Inferior parietal cortex (tissue), 1 donor: ENCODE data around the gene PHF23.

Source experiments
- DNase-seq: peaks from one replicate; pipeline ENCODE4 v3.0.0-alpha.2; 2016; ENCODE audit errors: extremely low spot score

The PHF23 gene

DNA sequence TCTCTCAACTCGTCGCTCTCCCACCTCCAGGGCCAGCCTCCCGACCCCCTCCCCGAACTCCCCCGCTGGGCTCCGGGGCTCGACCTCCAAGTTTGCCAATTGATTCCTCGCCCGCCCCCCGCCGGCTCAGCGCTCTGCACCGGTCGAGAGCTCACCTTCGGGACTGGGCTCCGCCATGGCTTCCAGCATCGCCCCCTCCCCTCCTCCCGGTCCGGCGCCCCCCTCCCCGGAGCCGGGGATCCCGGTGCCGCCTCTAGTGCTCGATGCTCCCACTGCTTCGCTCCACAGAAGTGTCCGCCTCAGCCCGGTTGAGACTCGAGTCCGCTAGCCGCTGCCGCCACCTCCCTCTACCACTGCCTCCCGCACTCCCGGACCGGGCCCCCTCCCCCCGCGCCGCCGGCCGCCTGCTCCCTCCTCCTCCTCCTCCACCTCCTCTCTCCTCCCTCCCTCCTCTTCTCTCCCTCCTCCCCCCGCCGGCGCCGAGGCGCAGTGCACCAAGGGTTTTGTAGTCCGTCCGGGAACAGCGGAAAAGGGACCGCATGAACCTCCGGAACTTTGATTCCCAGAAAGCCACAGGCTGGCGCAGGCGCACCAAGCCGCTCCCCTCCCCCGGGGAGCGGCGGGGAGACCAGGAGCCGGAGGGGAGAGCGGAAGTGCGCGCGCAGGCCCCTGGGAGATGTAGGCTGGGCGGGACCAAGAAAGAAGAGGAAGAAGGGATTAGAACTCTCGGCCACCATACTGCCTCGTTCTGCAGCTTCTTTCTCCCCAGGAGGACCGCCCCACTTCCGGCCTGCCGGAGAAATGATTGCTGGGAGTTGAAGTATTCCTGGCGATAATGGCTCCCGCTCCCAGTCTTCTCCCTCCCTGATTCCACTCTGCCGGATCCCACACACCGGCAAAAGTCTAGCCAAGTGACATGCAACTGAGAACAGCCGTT lies at the start of gene PHF23:
Gene PHF23 (minus strand): TSS at position 367 of the 937 bp plus-strand sequence. CDS start 178 bp downstream, at position 189.
- DNase-seq: peak; percentile 99

DNA sequence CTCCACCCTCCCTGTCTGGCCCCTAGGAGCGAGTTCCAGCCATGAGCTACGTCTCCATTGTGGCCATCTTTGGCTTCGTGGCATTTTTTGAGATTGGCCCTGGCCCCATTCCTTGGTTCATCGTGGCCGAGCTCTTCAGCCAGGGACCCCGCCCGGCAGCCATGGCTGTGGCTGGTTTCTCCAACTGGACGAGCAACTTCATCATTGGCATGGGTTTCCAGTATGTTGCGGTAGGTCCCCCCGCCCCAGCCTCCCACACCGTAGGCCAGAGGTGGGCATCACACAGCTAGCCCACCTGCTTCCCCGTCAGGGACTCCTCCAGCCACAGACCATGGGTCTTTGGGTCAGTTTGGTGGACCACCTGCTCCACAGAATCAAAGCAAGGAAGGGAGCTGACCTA lies 46.4 kb upstream of the PHF23 start:
- no peak for DNase-seq

DNA sequence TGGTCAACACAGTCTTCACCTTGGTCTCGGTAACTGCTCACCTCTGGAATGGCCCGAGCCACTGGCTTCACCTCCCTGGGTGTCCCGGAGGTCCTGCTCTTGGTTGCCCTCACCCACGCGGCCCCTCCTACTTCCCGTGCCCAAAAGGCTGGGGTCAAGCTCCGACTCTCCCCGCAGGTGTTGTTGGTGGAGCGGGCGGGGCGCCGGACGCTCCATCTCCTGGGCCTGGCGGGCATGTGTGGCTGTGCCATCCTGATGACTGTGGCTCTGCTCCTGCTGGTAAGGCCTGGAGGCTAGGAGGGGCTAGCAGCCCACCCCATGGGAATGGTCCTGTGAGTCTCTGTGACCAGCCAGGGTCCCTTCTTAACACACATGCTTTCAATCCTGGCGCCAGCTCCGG lies 45.7 kb upstream of the PHF23 start:
- no peak for DNase-seq

DNA sequence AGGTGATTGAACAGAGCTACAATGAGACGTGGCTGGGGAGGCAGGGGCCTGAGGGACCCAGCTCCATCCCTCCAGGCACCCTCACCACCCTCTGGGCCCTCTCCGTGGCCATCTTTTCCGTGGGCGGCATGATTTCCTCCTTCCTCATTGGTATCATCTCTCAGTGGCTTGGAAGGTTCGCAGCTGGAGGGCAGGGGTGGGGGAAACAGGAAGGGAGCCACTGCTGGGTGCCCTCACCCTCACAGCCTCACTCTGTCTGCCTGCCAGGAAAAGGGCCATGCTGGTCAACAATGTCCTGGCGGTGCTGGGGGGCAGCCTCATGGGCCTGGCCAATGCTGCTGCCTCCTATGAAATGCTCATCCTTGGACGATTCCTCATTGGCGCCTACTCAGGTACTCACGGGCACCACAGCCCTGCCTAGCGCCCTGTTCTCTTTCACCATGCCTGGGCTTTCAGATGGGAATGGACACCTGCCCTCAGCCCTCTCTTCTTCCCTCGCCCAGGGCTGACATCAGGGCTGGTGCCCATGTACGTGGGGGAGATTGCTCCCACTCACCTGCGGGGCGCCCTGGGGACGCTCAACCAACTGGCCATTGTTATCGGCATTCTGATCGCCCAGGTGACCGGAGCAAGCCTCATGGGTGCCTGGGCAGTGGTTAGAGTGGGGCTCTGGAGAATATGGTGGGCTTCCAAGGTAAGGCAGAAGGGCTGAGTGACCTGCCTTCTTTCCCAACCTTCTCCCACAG lies 44.4 kb upstream of the PHF23 start:
- DNase-seq: no peak

DNA sequence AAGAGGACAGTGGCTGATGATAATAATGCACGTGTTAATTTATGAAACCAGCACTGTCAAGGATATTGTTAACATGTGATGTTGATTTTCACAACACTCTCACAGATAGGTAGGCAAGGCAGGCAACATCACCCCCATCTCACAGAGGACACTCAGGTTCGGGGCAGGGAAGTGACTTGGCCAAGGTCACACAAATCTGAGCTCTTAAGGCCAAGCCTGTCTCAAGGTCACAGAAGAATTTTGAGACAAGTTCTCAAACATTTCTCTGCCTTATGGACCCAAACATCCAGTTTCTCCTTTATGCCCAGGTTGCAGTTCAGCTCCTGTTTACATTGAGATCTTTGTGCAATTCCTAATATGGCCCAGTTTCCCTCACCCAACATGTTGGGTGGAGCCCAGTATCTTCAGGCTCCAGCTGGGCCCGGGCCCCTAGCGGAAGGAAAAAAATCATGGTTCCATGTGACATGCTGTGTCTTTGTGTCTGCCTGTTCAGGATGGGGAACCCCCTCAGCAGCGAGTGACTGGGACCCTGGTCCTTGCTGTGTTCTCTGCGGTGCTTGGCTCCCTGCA lies 43.6 kb upstream of the PHF23 start:
- DNase-seq: no peak

DNA sequence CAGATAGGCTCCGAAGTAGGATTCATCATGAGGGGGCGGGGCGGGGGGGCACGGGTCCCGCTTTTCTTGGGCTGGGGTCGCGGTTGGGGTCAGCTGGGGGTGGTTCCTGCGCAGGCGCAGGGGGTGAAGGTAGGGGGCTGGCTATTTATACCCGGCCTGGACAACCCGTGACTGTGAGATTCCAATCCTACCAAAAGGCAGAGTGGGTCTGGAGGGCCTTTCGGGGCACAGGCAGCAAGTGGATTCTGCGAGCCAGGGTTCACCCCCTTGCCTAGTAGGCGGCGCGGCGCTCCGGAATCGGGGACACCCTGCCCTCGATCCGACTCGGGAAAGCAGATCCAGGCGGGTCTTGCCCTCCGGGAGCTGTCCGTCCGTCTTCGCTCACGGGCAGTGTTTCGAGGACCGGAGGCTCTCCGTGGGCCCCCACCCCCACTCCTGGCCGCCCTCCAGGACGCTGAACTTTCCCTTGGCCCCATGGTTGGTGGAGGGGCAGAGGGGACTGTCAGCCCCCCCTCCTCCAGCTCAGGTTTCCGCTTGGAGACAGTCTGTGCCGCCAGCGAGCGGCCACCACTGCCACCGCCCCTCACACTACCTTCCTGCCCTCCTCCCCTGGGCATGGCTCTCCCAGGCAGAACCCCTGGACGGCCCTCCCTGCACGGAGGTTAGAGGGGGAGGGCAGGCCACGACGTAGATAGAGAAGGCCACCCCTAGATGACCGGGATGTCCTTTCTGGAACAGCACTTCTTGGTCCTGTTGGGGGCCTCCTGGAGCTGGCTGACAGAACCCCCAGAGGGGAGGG lies 42.9 kb upstream of the PHF23 start:
- no peak for DNase-seq

DNA sequence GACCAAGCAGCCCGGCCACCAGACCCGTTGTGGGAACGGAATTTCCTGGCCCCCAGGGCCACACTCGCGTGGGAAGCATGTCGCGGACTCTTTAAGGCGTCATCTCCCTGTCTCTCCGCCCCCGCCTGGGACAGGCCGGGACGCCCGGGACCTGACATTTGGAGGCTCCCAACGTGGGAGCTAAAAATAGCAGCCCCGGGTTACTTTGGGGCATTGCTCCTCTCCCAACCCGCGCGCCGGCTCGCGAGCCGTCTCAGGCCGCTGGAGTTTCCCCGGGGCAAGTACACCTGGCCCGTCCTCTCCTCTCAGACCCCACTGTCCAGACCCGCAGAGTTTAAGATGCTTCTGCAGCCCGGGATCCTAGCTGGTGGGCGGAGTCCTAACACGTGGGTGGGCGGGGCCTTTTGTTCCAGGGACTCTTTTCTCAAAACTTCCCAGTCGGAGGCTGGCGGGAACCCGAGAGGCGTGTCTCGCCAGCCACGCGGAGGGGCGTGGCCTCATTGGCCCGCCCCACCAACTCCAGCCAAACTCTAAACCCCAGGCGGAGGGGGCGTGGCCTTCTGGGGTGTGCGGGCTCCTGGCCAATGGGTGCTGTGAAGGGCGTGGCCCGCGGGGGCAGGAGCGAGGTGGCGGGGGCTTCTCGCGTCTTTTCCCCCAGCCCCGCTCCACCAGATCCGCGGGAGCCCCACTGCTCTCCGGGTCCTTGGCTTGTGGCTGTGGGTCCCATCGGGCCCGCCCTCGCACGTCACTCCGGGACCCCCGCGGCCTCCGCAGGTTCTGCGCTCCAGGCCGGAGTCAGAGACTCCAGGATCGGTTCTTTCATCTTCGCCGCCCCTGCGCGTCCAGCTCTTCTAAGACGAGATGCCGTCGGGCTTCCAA lies 42.1 kb upstream of the PHF23 start, which contains the start of gene SLC2A4:
Gene SLC2A4 (plus strand): TSS at position 645 of the 879 bp plus-strand sequence. CDS start 217 bp downstream, at position 862.
- peak; percentile 66 for DNase-seq

DNA sequence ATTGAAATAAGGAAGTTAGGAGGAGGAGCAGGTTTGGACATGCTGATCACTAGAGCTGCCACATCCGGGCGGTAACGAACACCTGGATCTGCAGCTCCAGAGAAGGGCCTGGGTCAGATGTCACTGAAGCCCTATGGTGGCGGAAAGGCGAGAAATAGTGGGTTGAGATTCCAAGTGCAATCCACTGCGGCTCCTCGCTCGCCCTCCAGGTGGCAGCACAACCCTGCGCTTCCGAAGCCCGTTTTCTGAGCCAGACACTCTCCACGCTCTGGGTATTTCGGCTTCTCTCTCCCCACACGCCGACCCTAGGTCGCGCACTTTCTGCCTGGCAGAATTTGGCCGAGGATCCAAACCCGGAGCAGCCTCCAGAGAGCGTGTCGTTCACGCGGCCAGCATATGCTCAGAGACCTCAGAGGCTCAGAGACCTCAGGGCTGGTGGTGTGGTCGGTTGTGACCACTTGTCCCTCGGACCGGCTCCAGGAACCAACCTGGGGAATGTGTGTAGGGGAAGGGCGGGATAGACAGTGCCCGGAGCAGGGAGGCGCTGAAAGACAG lies 41.3 kb upstream of the PHF23 start:
- peak; percentile 84 for DNase-seq

DNA sequence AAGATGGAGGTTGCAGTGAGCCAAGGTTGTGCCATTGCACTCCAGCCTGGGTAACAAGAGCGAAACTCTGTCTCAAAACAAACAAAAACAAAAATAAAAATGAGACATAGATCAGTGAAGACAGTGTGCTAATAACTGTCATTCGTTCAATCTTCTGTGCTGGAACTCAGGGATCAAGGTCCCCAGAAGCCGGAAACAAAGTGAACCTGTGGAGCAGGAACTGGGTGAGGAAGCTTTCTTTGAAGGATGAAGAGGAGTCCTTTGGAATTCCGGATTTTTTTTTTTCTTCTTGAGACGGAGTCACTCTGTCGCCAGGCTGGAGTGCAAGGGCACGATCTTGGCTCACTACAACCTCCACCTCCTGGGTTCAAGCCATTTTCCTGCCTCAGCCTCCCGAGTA lies 40.2 kb upstream of the PHF23 start:
- DNase-seq: no peak

DNA sequence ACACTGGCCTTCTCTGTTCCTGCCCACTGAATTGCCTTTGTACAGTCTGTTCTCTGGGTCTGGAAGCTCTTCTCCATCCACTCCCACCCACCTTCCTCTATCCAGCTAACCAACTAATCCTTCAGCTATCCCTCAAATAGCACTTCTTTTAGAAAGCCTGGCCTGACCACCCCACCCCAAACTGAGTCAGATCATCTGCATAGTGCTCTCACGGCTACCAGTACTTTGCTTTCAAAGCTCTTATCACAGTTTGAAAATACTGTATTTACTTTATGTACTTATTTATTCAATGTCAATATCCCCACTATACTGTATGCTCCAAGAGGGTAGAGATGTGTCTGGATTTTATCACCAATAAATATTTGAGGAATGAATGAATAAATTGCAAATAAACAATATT lies 27.5 kb upstream of the PHF23 start:
- no peak for DNase-seq

DNA sequence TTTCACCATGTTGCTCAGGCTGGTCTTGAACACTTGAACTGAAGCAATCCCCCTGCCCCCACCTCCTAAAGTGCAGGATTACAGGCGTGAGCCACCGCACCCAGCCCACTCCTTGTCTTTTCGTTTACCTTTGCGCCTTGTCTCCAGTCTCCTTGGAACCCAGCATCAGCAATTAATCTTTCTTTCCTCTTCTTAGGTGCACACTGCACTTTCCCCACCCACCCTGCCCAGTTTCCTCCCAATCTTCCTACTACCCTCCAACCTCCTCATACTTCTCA lies 24.5 kb upstream of the PHF23 start:
- DNase-seq: no peak

DNA sequence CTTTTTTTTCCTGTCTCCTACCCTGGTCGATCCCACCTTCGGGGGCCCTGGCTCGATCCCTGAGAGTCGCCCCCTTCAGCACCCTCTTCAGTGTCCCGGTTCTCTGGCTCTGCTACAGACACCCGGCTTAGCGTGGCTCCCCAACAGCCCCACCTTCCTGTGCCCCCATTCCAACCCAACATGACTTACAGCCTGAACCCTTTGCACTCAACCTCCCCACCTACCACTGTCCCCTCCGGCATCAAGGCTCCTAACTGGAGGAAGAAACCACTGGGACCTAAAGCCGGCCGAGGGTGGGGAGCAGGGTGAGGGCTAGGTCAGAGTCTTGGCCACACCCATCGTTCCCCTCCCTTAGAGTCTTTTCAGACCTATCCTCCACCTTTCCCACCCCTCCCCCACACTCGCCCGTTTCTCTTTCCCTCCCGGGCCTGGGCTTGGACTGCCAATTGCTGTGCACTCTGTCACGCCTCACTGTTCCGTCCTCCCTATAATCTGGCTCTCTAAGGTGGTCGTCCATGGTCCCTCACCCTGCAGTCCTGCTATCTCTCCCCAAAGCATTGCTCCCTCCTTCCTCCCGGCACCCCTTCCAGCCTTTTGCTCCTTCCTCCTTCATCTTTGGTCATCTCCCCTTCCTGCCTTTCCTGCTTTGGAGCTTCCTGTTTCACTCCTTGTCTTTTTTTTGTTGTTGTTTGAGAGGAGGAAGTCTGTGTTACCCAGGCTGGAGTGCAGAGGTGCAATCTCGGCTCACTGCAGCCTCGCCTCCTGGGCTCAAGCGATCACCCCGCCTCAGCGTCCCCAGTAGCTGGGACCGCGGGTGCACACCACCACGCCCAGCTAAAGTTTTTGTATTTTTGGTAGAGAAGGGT lies 23.9 kb upstream of the PHF23 start:
- DNase-seq: no peak

DNA sequence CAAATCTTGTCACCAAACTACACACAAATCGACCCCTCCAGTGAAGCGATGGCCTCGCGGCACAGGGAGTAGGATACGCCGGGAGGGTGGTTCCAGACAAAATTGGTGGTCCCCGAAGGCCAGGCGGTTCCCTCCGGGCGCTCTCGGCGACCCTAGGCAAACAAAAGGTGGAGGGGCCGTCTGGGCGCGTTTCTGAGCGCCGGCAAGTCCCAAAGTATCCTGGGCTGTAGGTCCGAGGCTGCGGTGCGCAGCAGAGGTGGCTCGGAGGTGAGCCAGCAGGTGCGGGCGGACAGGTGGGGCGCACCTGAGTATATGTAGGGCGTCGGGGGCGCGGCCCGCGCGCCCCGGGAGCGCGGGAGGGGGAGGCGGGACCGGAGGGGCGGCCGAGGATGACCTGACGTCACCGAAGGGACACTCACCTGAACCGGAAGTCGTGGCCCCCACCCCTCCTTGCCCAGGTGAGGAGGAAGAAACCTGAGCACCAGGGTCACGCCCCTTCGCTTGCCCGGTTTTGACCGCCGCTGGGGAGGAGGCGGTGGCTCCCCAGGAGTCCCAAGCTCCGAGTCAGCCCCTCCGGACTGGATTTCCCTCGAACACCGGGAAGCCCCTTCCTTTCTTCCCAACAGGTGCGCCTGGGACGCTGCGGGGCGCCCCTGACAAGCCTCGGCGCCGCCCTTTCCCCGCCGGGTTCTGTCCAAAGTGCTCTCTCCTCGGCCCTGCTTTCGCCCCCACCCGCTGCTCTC lies 23.1 kb upstream of the PHF23 start, which contains the start of gene CLDN7:
Gene CLDN7 (minus strand): TSS at position 287 of the 743 bp plus-strand sequence. CDS start 435 bp downstream, outside the sequence.
- DNase-seq: no peak

DNA sequence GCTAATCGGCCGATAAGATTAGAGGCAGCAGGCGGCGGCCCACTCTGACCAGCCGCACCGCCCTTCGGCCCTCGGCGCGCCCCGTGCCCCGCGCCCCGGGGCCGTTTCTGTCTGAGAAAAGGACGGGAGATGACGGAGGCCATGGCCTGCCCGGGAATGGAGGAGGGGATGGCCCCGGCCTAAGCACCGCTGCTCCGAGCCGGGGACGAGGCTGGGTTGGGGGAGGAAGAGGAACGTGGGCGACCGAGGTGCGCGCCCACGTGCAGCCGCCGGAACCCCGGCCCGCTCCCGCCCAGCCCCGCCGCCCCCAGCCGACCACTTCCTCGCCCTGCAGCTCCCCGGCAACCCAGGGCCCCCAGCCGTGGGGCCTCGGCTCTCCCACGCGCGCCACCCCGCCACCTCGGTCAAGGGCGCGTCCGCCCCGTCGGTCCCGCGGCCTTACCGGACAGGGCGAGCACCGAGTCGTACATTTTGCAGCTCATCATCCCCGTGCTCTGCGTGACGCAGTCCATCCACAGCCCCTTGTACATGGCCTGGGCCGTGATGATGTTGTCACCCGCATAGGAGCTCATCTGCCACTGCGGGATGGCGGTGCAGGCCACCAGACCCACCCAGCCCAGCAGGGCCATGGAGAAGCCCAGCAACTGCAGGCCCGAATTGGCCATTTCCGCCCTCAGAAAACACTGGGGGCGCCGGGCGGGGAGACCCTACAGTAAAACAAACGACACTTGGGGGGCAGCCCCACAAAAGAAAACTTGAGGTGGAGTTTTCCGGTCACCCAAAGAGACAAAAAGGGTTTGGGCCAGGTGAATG lies 22.3 kb upstream of the PHF23 start:
- DNase-seq: no peak

DNA sequence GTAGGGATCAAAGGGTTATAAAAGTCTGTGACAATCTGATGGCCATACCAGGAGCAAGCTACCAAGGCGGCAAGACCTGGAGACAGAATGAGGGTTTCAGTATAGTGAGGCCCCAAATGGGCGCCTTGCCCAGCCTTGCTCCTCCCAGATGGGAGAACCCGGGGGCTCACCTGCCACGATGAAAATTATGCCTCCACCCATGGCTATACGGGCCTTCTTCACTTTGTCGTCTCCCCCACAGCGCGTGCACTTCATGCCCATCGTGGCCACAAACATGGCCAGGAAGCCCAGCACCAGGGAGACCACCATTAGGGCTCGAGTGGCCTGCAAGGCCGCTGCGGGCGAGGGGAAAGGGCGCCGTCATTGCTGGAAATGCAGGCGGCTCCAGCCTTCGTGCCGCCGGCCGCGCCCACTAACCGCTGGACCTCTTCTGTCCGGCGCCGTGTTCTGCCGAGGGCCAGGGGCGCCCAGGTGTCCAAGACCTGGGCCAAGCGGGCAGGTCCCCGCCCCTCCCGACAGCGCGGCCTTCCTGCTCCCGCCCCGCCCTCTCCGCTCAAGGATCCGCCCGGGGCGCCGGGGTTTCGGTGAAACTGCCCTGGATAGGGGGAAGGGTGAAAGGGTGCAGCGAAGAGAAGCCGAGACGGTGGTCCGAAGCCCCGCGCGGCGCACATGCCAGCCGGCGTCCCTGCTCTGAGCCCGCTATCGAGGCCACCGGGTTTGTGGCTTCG lies 21.6 kb upstream of the PHF23 start:
- no peak for DNase-seq

DNA sequence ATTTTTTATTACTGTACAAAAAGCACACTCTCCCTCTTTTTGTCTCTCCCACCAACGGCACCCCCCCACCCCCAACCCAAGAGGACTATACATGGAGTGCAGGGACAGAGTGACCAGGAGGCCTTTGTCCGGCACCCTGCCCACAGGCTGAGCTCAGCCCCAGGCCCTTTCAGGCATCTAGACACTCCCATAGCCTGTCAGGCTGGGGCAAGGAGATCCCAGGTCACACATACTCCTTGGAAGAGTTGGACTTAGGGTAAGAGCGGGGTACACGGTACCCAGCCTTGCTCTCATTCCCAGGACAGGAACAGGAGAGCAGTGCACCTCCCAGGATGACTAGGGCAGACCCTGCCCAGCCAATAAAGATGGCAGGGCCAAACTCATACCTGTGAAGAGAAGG lies 20.9 kb upstream of the PHF23 start:
- DNase-seq: no peak

DNA sequence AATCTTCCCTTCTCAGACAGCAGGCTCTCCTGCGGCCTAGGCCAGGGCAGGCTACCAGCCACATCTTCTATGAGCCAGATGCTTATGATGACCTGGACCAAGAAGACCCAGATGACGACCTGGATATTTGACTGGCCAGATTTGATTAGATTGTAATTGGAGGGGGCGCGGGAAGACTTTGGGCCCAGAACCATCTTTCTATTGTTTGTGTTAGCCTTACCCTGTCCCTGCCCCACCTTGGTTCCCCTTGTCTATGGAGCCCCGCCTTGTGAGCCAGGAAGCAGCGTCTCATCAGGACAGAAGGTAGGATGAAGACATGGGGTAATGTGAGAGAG lies 20.3 kb upstream of the PHF23 start:
- no peak for DNase-seq
